AG04449 (cell line): ENCODE measurements around the gene KCTD12.
"Not testable (repeated sequence)": the region's sequence is repeated elsewhere in the genome, so short reads cannot be mapped to it uniquely, and the experiment has no call there.

Experiments
- CTCF ChIA-PET: fragments of 350-600 bp; formaldehyde crosslinking; extraction: SDS; loops from one replicate; lab custom pipeline; 2021; ENCODE audit warnings: antibody characterized with exemption; lab: Yijun Ruan, JAX
- POLR2A ChIA-PET: fragments of 400-600, 350-600 bp; formaldehyde crosslinking; extraction: SDS; loops from one replicate; lab custom pipeline; 2020; ENCODE audit warnings: antibody characterized with exemption, inconsistent platforms; lab: Yijun Ruan, JAX
- DNase-seq: peaks from one replicate; pipeline ENCODE4 v3.0.0-alpha.2; 2010; ENCODE audit warnings: low read depth, low spot score
- H3K4me3 ChIP-seq: 2 replicates; pipeline ENCODE4 v1.5.1; 2011; ENCODE audit warnings: low read depth, mild to moderate bottlenecking, control low read depth, low read length
- TF ChIP-seq, protein P1 (sequence below): IDR thresholded peaks from one replicate; pipeline ENCODE4 v1.5.1; 2011; ENCODE audit warnings: mild to moderate bottlenecking, moderate library complexity, low read length, control low read depth, inconsistent platforms; ENCODE audit not compliant: insufficient read depth; ENCODE audit errors: missing control alignments

Gene KCTD12

DNA sequence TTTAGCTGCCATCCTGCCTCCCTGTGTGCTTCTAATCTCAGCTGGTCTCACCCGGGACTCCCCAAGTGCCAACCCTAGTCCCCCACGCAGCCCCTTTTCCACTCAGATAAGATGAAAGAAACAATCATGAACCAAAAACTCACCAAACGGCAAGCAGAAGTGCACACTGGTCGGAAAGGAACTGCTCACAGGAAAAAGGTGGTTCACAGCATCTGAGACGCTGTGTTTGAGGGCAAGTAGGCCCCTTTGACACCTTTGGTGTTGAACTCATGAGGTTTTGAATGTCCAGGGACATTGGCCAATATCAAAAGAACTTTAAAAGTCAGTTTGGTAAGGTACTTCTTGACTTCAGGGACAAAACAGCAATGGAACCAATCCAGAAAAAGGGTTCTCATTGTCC, 41.8 kb upstream of the KCTD12 start:
- TF ChIP-seq, protein P1, sequence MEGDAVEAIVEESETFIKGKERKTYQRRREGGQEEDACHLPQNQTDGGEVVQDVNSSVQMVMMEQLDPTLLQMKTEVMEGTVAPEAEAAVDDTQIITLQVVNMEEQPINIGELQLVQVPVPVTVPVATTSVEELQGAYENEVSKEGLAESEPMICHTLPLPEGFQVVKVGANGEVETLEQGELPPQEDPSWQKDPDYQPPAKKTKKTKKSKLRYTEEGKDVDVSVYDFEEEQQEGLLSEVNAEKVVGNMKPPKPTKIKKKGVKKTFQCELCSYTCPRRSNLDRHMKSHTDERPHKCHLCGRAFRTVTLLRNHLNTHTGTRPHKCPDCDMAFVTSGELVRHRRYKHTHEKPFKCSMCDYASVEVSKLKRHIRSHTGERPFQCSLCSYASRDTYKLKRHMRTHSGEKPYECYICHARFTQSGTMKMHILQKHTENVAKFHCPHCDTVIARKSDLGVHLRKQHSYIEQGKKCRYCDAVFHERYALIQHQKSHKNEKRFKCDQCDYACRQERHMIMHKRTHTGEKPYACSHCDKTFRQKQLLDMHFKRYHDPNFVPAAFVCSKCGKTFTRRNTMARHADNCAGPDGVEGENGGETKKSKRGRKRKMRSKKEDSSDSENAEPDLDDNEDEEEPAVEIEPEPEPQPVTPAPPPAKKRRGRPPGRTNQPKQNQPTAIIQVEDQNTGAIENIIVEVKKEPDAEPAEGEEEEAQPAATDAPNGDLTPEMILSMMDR, result no peak
- CTCF ChIA-PET, result no interaction called here
- DNase-seq, result no peak
- POLR2A ChIA-PET, result no interaction called here
- H3K4me3 ChIP-seq, result no peak overlapping the region

GRCh38 chr13:76925115-76925514, 38.9 kb upstream of the KCTD12 start:
- TF ChIP-seq, protein P1, result no peak
- H3K4me3 ChIP-seq, result no peak overlapping the region
- ChIA-PET POLR2A (no interaction called here), CTCF (no interaction called here)
- DNase-seq, result no peak

DNA sequence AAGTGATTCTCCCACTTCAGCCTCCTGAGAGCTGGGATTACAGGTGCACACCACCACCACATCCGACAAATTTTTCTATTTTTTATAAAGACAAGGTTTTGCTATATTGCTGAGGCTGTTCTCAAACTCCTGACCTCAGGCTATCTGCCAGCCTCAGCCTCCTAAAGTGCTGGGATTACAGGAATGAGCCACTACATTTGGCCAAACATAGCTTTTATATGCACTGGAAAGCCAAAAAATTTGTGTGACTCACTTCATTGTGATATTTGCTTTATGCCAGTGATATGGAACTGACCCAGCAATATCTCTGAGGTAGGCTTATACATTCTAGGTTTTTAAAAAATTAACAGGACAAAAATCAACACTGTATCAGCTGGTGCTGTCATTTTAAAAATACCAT, 35.3 kb upstream of the KCTD12 start:
- no peak overlapping the region for H3K4me3 ChIP-seq
- ChIA-PET CTCF (no interaction called here), POLR2A (no interaction called here)
- DNase-seq, result no peak
- TF ChIP-seq, protein P1, result no peak

GRCh38 chr13:76917755-76918481, 31.7 kb upstream of the KCTD12 start:
- CTCF ChIA-PET, DNase-seq: not testable (repeated sequence)

GRCh38 chr13:76917095-76917494, 30.9 kb upstream of the KCTD12 start:
- CTCF ChIA-PET, result no interaction called here
- POLR2A ChIA-PET, result no interaction called here

More at GRCh38 chr13:76917755-76918481, 31.7 kb upstream of the KCTD12 start:
- H3K4me3 ChIP-seq, POLR2A ChIA-PET: not testable (repeated sequence)

GRCh38 chr13:76913898-76914297, 27.7 kb upstream of the KCTD12 start:
- ChIA-PET CTCF (interaction anchor here (1.2 to 1.4 kb wide), 2 partner anchors 10 to 246 kb away, joined by 4 to 7 read pairs; no protein-coding TSS in a partner anchor), POLR2A (no interaction called here)
- no peak for DNase-seq
- TF ChIP-seq, protein P1, result no peak
- no peak overlapping the region for H3K4me3 ChIP-seq

More at GRCh38 chr13:76917095-76917494, 30.9 kb upstream of the KCTD12 start:
- no peak for DNase-seq
- H3K4me3 ChIP-seq, result no peak overlapping the region
- TF ChIP-seq, protein P1, result no peak

DNA sequence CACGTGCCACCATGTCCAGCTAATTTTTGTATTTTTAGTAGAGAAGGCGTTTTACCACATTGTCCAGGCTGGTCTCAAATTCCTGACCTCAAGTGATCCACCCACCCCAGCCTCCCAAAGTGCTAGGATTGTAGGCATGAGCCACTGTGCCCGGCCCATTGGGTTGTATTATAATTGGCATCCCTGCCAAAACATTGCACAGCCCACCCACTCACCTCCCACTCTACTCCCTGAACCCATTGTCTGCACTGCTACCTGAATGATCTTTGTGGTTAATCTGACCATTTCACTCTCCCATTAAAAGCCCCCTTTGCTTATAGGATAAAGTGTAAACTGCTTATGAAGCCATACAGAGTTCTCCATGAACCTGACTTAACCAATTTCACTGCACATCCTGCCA, 26.3 kb upstream of the KCTD12 start:
- H3K4me3 ChIP-seq, result no peak overlapping the region
- POLR2A ChIA-PET, result no interaction called here
- TF ChIP-seq, protein P1, result no peak
- no peak for DNase-seq
- CTCF ChIA-PET, result no interaction called here
